HK-2 (cell line): Measurements from ENCODE around the gene TMEM131L.
"Not testable (repeated sequence)": the region's sequence is repeated elsewhere in the genome, so short reads cannot be mapped to it uniquely, and the experiment has no call there.

Experiments used
- DNase-seq: peaks from one replicate; pipeline ENCODE4 v3.0.0-alpha.2; 2018; ENCODE audit not compliant: unreplicated experiment

The TMEM131L gene

DNA sequence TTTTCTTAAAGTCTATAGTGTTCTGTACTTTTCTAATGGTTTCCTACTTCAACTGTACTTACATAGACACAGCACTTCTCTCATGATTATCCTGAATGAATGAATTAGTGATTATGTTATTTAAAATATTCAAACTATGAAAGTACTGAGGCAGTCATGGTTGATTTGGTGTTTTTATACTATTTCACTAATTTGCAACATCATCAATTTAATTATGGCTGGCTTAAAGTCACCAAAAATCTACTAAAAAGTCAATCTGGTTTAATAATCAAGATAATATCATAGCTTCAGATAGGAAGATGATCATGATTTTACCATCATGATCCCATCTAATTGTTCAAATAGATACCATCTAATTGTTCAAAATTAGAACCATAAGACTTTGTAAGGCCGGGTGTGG, 16.8 kb upstream of the TMEM131L start:
- DNase-seq = no peak

DNA sequence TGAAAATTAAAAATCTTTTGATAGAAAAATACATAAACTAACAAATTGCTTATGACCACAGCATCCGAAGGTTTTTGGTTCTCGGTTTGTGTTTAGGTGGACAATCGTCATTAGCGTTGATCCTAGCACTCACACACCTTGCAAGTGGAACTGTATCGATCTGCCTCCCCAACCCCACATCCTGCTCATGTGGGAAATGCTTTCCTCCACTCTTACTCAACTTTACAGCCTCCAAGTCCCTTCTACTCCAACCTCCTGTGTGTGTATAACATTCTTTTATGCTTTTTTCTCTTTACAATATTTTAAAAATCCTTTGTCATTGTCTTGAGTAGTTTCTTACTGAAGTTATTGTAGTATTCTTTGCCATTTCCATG, 15.6 kb upstream of the TMEM131L start:
- no peak for DNase-seq

DNA sequence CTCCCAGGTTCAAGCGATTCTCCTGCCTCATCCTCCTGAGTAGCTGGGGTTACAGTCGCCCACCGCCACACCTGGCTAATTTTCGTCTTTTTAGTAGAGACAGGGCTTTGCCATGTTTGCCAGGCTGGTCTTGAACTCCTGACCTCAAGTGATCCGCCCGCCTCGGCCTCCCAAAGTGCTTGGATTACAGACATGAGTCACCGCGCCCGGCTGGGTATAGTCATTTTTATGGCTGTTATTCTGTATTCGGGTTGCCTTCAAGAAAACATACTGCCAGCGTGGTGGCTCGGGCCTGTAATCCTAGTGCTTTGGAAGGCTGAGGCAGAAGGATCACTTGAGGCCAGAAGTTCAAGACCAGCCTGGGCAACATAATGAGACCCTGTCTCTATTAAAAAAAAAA, 15.0 kb upstream of the TMEM131L start:
- not testable (repeated sequence) for DNase-seq

- no peak for DNase-seq
These were observed 14.1 kb upstream of the TMEM131L start for GRCh38 chr4:153451911-153452657.

DNA sequence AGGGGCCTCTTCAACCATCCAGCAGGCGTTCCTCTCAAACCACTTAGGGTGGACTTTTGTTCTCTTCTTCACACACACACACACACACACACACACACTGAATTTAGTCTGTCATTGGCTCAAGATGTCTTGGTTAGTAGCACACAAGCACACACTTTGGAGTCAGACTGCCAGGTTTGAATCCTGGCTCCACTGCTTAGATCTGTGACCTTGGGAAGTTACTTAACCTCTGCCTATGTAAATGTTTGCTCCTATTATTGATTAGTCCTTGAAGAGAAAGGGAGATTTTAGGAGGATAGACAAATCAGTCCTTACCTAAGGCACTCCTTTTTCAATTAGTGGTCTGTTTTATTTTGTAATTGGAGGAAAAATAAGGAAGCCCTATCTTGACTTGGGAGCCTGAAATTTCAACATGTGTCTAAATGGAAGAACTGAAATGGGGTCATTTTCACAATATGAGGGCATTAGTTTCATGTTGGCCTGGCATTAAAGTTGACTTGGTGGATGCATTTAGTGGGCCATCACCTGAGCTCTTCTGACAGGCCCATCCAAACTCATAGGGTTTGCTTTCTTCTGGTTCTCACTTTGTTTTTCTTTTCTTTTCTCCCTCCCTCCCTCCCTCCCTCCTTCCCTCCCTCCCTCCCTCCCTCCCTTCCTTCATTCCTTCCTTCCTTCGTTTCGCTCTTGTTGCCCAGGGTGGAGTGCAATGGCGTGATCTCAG, 13.3 kb upstream of the TMEM131L start:
- no peak for DNase-seq

- DNase-seq = no peak
These were observed 12.8 kb upstream of the TMEM131L start for GRCh38 chr4:153453402-153453801.

DNA sequence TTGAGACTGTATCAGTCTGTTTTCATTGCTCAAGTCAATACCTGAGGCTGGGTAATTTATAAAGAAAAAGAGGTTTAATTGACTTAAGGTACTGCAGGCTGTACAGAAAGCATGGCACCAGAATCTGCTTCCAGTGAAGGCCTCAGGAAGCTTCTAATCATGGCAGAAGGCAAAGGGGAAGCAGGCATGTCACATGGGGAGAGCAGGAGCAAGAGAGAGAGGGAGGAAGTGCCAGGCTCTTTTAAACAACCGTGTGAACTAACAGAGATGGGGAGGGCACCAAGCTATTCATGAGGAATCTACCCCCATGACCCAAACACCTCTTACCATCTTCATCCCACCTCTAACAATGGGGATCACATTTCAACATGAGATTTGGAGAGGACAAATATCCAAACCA, 7.2 kb upstream of the TMEM131L start:
- no peak for DNase-seq

DNA sequence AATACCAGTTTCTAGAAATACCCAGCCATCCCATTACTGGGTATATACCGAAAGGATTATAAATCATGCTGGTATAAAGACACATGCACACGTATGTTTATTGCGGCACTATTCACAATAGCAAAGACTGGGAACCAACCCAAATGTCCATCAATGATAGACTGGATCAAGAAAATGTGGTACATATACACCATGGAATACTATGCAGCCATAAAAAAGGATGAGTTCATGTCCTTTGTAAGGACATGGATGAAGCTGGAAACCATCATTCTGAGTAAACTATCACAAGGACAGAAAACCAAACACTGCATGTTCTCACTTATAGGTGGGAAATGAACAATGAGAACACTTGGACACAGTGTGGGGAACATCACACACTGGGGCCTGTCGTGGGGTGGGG, 4.6 kb upstream of the TMEM131L start:
- not testable (repeated sequence) for DNase-seq

DNA sequence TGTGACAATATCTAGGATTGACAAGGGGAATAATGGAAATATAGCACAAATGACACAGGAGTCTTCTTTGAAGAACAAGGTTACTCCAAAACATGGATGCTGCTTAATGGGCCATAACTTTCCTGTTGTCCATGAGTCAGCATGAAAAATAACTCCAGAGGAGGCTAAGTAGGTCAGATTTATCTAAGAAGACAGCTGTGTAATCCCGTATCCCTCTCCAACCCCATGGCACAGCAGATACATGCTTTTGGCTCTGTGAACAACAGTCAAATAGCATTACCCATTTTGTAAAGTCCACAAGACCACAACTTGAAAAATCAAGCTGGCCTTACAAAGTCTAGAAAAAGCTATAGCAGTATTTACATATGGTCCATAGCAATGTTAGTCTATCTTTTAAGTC, 2.1 kb upstream of the TMEM131L start:
- DNase-seq = no peak

DNA sequence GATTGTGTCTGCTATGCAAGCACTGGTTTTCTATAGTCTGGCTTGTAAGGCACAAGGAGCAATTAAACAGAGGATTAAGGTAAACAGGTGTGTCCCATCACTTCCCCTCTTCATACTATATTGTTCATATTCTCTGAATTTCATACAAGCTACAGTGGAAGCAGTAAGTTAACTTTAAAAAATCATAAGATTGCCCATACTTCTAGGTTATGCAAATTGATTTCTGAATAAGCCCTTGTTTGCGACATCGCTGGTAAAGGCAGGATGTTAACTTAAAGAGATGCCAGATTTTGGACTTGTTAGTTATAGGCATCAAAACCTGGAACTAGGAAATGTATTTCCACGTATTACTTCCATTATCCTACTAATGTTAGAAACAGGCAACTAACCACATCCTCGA, 1.0 kb upstream of the TMEM131L start:
- DNase-seq = no peak

GRCh38 chr4:153465615-153466080, 512 bp upstream of the TMEM131L start:
- DNase-seq = peak; percentile 43

GRCh38 chr4:153466949-153467896, 1.1 kb downstream of the TMEM131L start:
- peak; percentile 49 for DNase-seq

- DNase-seq = no peak
These were observed 1.7 kb downstream of the TMEM131L start for GRCh38 chr4:153467897-153468262.

DNA sequence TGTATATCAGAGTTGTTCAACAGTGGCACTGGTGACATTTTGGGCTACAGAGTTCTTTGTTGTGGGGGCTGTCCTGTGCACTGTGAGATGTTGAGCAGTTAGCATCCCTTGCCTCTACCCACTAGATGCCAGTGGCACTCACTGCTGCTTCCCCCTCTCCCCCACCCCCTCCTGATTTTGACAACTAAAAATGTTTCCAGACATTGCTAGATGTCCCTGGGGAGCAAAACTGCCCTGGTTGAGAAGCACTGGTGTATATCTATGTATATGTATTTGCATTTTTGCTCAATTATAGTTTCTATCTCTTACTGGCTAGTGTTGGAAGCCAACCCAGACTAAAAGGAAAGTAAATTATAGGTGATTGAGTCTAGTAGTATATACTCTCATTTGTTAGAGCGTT, 2.4 kb downstream of the TMEM131L start:
- no peak for DNase-seq

DNA sequence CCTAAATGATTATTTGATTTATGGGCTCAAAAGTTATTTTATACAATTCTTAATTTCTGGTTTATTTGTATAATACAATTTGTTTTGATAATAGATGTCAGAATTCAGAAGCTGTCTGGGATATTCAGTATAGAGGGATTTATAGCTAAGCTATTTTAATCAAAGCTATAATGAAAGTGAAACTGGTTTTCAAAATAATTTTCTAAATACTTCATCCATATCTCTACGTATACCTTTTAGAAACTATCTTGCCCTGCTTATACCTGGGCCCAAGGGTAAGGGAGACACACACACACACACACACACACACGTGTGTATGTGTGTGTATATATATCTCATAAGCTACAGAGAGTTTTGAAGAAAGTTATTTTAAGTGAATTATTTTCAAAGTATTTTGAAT, 2.9 kb downstream of the TMEM131L start:
- no peak for DNase-seq

DNA sequence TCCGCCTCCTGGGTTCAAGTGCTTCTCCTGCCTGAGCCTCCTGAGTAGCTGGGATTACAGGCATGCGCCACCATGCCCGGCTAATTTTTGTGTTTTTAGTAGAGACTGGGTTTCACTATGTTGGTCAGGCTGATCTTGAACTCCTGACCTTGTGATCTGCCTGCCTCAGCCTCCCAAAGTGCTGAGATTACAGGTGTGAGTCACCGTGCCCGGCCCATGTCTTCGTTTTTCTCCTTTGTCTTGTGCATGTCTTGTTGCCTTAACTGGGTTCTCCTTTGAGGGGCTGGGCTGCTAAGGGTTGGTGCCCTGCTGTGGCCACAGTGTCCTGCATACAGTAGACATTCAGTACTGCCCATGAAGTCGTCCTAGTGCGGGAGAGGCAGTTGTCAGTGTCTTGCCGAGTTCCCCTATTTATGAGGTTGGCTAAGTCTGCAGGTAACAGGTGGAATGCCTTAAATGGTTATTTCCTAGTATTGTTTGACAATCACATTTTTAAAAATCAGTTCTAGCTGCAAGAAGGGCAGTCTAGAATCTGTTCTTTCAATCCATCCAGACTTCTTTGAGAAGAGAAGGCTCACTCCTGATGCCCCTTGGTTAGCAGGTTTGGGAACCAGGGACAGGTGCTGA, 5.0 kb downstream of the TMEM131L start:
- DNase-seq = not testable (repeated sequence)

- no peak for DNase-seq
These were observed 5.5 kb downstream of the TMEM131L start for GRCh38 chr4:153471698-153472093.

DNA sequence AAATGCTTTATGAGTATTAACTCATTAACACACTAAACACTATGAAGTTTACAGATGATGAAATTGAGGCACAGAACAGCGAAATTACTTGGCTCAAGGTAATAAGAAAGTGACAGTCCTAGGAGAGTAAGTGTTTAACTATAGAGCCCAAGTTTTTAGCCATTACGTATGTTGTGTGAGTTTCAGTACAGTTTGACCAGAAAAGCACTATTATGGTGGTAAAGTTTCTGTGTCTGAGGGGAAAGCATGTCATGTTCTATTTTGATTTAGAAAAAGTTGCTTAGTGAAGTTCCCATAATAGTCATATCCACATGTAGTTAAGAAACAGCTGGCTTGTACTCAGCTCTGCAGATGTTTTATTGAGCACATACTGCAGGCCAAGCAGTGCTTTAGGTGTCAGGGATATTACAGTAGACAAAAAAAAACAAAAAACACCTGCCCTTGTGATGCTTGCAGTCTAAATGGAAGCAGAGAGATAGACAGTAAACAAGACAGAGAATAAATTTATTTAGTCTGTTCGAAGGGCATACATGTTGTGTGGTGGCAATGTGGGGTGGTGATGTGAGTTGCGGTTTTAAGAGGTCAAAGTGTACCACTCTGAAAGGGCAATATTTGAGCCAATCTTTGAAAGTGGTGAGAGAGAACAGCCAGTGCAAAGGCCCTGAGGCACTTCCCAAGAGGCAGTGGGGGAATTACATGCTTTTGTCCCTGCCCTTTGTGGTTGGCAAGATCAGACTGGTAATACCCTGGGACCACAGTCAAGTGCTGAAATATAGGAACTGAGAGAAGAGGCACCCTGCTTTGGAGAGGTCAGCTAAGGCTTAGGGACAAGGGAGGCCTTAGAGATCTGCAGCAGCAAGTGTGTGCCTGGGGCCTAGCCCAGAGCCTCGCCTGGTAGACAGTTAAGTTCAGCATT, 6.2 kb downstream of the TMEM131L start:
- DNase-seq = no peak

DNA sequence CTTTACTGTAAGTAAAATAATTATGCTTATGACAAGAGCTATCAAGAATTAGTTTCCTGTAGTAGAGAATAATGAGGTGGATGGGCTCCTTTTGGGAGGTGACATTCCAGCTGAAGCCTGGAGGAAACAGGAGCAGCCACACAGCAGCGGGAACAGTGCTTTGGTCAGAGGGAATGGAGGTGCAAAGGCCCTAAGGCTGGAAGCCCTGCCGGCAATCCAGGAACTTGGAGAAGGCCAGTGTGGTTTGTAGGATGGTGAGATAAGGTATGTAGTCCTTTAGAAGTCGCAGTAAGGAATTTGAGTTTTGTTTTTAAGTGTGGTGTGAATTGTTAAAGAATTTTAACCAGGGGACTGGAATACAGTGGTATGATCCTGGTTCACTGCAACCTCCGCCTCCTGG, 8.1 kb downstream of the TMEM131L start:
- no peak for DNase-seq

DNA sequence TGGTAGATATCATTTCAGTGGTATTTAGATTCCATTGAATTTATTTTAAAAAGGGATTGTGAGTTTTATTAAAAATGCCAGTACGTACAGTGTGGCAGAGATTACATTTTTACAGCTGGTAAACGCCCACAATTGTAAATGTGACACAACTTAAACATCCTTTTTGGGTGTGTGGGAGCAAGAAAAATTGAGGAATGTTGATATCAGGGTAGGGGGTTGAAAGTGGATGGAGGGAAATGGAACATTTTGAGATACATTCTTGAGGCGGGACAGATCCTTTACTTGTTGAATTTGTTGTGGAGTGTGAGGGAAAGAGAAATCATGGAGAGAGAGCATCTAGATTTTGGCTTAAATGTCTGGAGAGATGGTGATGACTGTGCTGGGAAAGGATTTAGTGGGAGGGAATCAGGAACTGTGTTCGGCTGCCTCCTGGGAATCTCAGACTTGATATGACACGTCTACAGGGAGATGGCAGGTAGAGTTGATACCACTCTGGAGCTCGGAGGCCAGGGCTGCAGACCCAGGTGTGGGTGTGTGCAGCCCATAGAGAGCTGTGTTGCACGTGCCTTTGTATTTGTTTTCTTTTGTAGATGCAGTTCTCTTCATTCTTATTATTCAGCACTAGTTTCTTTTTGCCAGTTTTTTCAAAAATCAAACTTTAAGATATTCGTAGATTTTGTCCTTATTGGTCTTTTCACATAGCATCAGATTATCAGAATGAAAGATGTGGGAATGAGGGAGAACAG, 10.8 kb downstream of the TMEM131L start:
- DNase-seq = no peak
